ENCODE measurements around the gene LGALS8.

LGALS8 gene

GRCh38 chr1:236509647-236510401 is 14.0 kb upstream of the LGALS8 start:
- DNase-seq (ENCODE audit: low read depth in 1 of 2, low spot score in 1 of 2), result no peak
- TF ChIP-seq CTCF (IDR thresholded peaks at IDR 0.05; ENCODE audit: insufficient read depth, low read length) (no peak), GABPA (IDR thresholded peaks at IDR 0.05; ENCODE audit: low read depth) (no peak), POLR2AphosphoS5 (IDR thresholded peaks at IDR 0.05; ENCODE audit: low read depth) (no peak)
- H3K27ac ChIP-seq (replicated peaks), result no peak overlapping the region
- H3K27me3 ChIP-seq (ENCODE audit: insufficient read depth, poor library complexity, severe bottlenecking), result no peaks in the 10 kb centered on the region
- H3K4me3 ChIP-seq (replicated peaks; ENCODE audit: insufficient read depth, low read length), result no peak overlapping the region

GRCh38 chr1:236511735-236512418 is 11.9 kb upstream of the LGALS8 start:
- TF ChIP-seq GABPA (IDR thresholded peaks at IDR 0.05; ENCODE audit: low read depth) (no peak), SPI1 (IDR thresholded peaks at IDR 0.05; ENCODE audit: borderline replicate concordance, low read depth) (no peak), REST (IDR thresholded peaks at IDR 0.05; ENCODE audit: insufficient replicate concordance, low read depth) (no peak), POLR2AphosphoS5 (IDR thresholded peaks at IDR 0.05; ENCODE audit: low read depth) (no peak), CTCF (IDR thresholded peaks at IDR 0.05; ENCODE audit: insufficient read depth, low read length) (no peak)
- Histone ChIP-seq H3K4me3 (replicated peaks; ENCODE audit: insufficient read depth, low read length) (no peak overlapping the region), H3K27me3 (ENCODE audit: insufficient read depth, poor library complexity, severe bottlenecking) (no peaks in the 10 kb centered on the region), H3K27ac (replicated peaks) (no peak overlapping the region)
- no peak for DNase-seq (ENCODE audit: low read depth in 1 of 2, low spot score in 1 of 2)

- Histone ChIP-seq H3K27me3 (ENCODE audit: insufficient read depth, poor library complexity, severe bottlenecking) (no peaks in the 10 kb centered on the region), H3K4me3 (replicated peaks; ENCODE audit: insufficient read depth, low read length) (no peak overlapping the region), H3K27ac (replicated peaks) (no peak overlapping the region)
- DNase-seq (ENCODE audit: low read depth in 1 of 2, low spot score in 1 of 2), result no peak
- TF ChIP-seq CTCF (IDR thresholded peaks at IDR 0.05; ENCODE audit: insufficient read depth, low read length), result no peak
- no peak for TF ChIP-seq POLR2AphosphoS5 (IDR thresholded peaks at IDR 0.05; ENCODE audit: low read depth)
- TF ChIP-seq REST (IDR thresholded peaks at IDR 0.05; ENCODE audit: insufficient replicate concordance, low read depth), result no peak
- no peak for TF ChIP-seq GABPA (IDR thresholded peaks at IDR 0.05; ENCODE audit: low read depth)
- no peak for TF ChIP-seq SPI1 (IDR thresholded peaks at IDR 0.05; ENCODE audit: borderline replicate concordance, low read depth)
Measured at GRCh38 chr1:236514703-236515442, 8.9 kb upstream of the LGALS8 start.

Data from HL-60 (cell line).